Right lobe of liver (tissue), 4 donors: ENCODE measurements around the gene ZSCAN1.

ENCODE experiments used
- POLR2A ChIP-seq: fragments of 450-650 bp; IDR thresholded peaks from one replicate; pipeline ENCODE4 v1.6.1; 2017; ENCODE audit warnings: antibody characterized with exemption, mild to moderate bottlenecking
- TF ChIP-seq, protein P1 (sequence below), 4 donors: fragments of 200-600 bp in 3 of 4; fragments of 450-650 bp in 1 of 4; IDR thresholded peaks; one replicate each; pipeline versions ENCODE4 v1.5.1 to v1.8.0; 2016 to 2022; ENCODE audit warnings: antibody characterized with exemption in 4 of 4, mild to moderate bottlenecking in 2 of 4
- donor health status: DM: no; HTN: no; CAD: no.
- donor health status: DM: no; HTN: no; CAD: no.
- donor health status: DM: no; HTN: yes; CAD: no.

DNA sequence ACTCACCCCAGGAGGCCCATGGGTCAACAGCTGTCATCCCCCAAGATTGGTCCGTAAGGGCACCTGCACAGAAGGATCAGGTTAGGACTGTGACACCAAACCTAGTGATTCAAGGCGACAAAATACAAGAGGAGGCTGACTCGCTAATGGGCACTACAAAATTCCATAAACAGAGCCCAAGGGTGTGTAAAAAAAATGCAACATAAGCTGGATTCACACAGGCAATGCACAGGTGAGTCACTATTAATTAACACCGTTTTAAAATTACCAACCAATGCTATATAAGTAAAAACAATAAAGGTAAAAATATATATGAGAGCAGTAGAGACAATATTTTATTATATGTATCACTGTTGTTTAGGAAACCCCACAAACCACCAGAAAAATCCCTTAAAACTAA is 33.1 kb upstream of the ZSCAN1 start:
- TF ChIP-seq, protein P1, sequence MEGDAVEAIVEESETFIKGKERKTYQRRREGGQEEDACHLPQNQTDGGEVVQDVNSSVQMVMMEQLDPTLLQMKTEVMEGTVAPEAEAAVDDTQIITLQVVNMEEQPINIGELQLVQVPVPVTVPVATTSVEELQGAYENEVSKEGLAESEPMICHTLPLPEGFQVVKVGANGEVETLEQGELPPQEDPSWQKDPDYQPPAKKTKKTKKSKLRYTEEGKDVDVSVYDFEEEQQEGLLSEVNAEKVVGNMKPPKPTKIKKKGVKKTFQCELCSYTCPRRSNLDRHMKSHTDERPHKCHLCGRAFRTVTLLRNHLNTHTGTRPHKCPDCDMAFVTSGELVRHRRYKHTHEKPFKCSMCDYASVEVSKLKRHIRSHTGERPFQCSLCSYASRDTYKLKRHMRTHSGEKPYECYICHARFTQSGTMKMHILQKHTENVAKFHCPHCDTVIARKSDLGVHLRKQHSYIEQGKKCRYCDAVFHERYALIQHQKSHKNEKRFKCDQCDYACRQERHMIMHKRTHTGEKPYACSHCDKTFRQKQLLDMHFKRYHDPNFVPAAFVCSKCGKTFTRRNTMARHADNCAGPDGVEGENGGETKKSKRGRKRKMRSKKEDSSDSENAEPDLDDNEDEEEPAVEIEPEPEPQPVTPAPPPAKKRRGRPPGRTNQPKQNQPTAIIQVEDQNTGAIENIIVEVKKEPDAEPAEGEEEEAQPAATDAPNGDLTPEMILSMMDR (IDR thresholded peaks at IDR 0.05), result no peak
- no peak for TF ChIP-seq POLR2A
